Astrocyte (in vitro differentiated cells and primary cell): ENCODE data around the gene TAGAP.

Experiments
- EZH2 ChIP-seq: IDR thresholded peaks from 2 replicates; pipeline ENCODE4 v1.6.1; 2012; ENCODE audit warnings: mild to moderate bottlenecking, low read length, inconsistent platforms; ENCODE audit not compliant: insufficient read depth
- TF ChIP-seq, protein P1 (sequence below): IDR thresholded peaks from 2 replicates; pipeline ENCODE4 v1.5.1; 2011; ENCODE audit warnings: low read depth, mild to moderate bottlenecking, inconsistent platforms, low read length, moderate library complexity; ENCODE audit not compliant: insufficient read depth

GRCh38 chr6:159038914-159039884 is 5.6 kb downstream of the TAGAP start:
- TF ChIP-seq EZH2 = no peak
- TF ChIP-seq, protein P1, sequence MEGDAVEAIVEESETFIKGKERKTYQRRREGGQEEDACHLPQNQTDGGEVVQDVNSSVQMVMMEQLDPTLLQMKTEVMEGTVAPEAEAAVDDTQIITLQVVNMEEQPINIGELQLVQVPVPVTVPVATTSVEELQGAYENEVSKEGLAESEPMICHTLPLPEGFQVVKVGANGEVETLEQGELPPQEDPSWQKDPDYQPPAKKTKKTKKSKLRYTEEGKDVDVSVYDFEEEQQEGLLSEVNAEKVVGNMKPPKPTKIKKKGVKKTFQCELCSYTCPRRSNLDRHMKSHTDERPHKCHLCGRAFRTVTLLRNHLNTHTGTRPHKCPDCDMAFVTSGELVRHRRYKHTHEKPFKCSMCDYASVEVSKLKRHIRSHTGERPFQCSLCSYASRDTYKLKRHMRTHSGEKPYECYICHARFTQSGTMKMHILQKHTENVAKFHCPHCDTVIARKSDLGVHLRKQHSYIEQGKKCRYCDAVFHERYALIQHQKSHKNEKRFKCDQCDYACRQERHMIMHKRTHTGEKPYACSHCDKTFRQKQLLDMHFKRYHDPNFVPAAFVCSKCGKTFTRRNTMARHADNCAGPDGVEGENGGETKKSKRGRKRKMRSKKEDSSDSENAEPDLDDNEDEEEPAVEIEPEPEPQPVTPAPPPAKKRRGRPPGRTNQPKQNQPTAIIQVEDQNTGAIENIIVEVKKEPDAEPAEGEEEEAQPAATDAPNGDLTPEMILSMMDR = no peak
